Neutrophil (primary cell): ENCODE measurements around the gene TACC2.

ENCODE experiments used
- H3K27ac ChIP-seq: fragments of 200-600 bp; sonication (generic); 2 replicates; pipeline ENCODE4 v1.5.1; 2016; ENCODE audit warnings: mild to moderate bottlenecking, moderate library complexity
- H3K27me3 ChIP-seq: fragments of 200-600 bp; sonication (generic); 2 replicates; pipeline ENCODE4 v1.6.0; 2016; ENCODE audit warnings: mild to moderate bottlenecking
- H3K36me3 ChIP-seq: fragments of 200-600 bp; sonication (generic); 2 replicates; pipeline ENCODE4 v1.5.1; 2017
- H3K4me1 ChIP-seq, 2 experiments: fragments of 200-600 bp in 1 of 2; sonication (generic) in 1 of 2; 1 replicate in 1 of 2; 2 replicates in 1 of 2; pipeline versions ENCODE4 v1.5.1 to v1.6.1; 2013 to 2016; ENCODE audit warnings: low read depth in 1 of 2, low read length in 1 of 2, mild to moderate bottlenecking in 1 of 2, moderate library complexity in 1 of 2; ENCODE audit not compliant: control insufficient read depth in 1 of 2, insufficient read depth in 1 of 2
- H3K4me3 ChIP-seq, 2 experiments: fragments of 200-600 bp in 1 of 2; sonication (generic) in 1 of 2; 1 replicate in 1 of 2; 2 replicates in 1 of 2; pipeline ENCODE4 v1.5.1; 2013 to 2016; ENCODE audit warnings: low read depth in 1 of 2, low read length in 1 of 2, mild to moderate bottlenecking in 1 of 2, moderate library complexity in 1 of 2
- H3K9me3 ChIP-seq: fragments of 200-600 bp; sonication (generic); 2 replicates; pipeline ENCODE4 v1.5.1; 2016
- TF ChIP-seq, protein P1 (sequence below): fragments of 200-600 bp; sonication (generic); IDR thresholded peaks from 2 replicates; pipeline ENCODE4 v1.5.1; 2016; ENCODE audit warnings: antibody characterized with exemption

Gene TACC2

DNA sequence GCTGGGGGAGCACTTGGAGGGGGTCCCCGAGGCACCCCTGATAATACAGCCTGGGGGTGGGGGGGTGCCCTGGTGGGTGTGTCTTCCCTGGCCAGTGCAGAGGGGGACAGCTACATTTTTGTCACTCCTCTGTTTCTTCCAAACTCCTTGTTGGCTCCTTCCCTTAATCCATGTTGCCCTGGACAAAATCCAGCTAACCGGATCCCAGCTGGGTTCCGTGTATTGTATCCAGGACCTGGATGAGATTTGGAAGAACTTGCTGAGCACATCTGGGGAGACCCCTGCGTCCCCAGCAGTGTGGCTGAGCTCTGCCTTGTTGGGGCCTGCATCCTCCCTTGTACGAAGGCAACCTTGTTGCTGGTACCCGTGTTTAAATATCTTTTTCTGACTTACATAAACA is 195.3 kb downstream of the TACC2 start:
- H3K4me1 ChIP-seq, result no peaks in the 10 kb centered on the region
- H3K4me3 ChIP-seq, result no peak overlapping the region
- TF ChIP-seq, protein P1, sequence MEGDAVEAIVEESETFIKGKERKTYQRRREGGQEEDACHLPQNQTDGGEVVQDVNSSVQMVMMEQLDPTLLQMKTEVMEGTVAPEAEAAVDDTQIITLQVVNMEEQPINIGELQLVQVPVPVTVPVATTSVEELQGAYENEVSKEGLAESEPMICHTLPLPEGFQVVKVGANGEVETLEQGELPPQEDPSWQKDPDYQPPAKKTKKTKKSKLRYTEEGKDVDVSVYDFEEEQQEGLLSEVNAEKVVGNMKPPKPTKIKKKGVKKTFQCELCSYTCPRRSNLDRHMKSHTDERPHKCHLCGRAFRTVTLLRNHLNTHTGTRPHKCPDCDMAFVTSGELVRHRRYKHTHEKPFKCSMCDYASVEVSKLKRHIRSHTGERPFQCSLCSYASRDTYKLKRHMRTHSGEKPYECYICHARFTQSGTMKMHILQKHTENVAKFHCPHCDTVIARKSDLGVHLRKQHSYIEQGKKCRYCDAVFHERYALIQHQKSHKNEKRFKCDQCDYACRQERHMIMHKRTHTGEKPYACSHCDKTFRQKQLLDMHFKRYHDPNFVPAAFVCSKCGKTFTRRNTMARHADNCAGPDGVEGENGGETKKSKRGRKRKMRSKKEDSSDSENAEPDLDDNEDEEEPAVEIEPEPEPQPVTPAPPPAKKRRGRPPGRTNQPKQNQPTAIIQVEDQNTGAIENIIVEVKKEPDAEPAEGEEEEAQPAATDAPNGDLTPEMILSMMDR, result no peak
- H3K27me3 ChIP-seq, result peaks cover 30% of the 10 kb centered on the region
- no peak overlapping the region for H3K27ac ChIP-seq
- no peaks in the 10 kb centered on the region for H3K9me3 ChIP-seq
- no peaks in the 10 kb centered on the region for H3K36me3 ChIP-seq

DNA sequence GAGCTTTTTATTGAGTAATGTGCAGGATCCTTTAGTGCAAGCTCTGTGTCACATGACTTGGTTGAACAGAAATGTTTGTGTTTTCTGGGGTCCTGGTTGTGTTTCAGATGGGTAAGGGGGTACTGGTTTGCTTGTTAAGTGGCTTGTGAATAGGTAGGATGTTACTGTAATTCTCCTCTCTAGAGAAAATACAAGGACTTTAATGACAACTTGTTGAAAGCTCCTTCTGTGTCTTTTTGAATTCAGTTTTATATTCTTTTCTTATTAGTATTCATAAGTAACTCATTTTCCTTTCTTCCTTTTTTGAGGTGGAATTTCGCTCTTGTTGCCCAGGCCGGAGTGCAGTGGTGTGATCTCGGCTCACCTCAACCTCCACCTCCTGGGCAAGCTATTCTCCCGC is 196.7 kb downstream of the TACC2 start:
- H3K9me3 ChIP-seq, result no peaks in the 10 kb centered on the region
- H3K4me3 ChIP-seq, result no peak overlapping the region
- TF ChIP-seq, protein P1, result no peak

DNA sequence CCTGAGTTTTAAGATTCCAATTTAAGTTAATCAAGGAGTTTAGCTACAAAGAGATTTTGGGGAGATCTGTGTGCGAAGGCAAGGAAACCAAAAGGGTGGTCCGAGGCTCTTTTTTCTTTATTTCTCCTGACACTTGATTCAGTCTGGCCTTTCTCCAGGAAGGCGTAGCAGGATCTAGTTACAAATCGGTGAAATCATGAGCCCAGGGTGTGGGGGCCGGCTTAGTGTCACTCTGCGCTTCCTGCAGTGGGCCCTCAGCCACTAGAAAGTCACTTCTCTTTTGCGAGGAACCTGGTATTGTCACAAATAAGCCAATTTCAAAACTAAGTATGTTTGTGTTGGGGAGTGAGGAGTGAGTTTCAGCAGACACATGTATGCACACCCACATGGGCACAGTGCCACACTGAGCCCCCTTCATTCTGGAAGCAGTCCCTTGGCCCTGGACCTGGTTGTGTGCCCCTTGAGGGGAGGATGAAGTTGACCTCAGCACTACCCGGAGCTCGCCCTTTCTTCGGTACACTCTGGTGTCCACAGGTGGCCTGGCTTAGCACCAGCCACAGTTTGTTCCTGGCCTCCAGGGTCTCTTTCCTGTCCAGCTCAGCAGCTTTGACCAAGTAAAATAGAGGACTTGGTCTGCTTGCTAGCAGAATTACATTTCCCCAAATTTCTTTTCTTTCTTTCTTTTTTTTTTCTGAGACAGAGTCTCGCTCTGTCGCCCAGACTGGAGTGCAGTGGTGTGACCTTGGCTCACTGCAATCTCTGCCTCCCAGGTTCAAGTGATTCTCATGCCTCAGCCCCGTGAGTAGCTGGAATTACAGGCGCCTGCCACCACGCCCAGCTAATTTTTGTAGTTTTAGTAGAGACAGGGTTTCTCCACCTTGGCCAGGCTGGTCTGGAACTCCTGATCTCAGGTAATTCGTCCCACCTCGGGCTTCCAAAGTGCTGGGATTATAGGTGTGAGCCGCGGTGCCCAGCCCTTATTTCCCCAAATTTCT is 198.2 kb downstream of the TACC2 start:
- peaks cover 14% of the 10 kb centered on the region for H3K27me3 ChIP-seq
- TF ChIP-seq, protein P1, result no peak
- no peaks in the 10 kb centered on the region for H3K9me3 ChIP-seq
- no peak overlapping the region for H3K4me3 ChIP-seq
- H3K36me3 ChIP-seq, result no peaks in the 10 kb centered on the region
- H3K4me1 ChIP-seq, result no peaks in the 10 kb centered on the region
- H3K27ac ChIP-seq, result no peak overlapping the region

More for the DNA sequence above, 196.7 kb downstream of the TACC2 start:
- no peaks in the 10 kb centered on the region for H3K36me3 ChIP-seq
- H3K4me1 ChIP-seq, result no peaks in the 10 kb centered on the region
- no peak overlapping the region for H3K27ac ChIP-seq
- peaks cover 27% of the 10 kb centered on the region for H3K27me3 ChIP-seq

DNA sequence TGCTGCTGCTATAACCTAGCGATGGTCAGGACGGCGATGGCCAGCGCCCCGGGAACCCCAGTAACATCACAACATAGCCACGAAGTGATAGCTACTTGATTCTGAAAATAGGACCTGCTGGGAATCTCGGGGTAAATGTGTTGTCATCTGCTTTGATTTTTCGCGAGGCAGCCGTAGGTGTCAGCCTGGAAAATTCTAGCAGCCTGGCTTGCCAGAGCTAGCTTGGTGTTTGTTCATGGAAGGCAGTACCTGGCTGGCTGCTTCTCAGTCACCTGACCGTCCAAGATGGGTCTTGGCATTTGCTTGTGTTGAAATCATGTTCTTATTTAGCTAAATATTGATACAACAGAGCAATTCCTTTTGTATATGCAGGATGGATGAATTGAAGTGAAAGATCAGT is 199.7 kb downstream of the TACC2 start:
- TF ChIP-seq, protein P1, result no peak
- no peak overlapping the region for H3K4me3 ChIP-seq
- H3K27ac ChIP-seq, result no peak overlapping the region
- H3K27me3 ChIP-seq, result peaks cover 6% of the 10 kb centered on the region
- no peaks in the 10 kb centered on the region for H3K9me3 ChIP-seq
- H3K36me3 ChIP-seq, result no peaks in the 10 kb centered on the region
- H3K4me1 ChIP-seq, result no peaks in the 10 kb centered on the region

DNA sequence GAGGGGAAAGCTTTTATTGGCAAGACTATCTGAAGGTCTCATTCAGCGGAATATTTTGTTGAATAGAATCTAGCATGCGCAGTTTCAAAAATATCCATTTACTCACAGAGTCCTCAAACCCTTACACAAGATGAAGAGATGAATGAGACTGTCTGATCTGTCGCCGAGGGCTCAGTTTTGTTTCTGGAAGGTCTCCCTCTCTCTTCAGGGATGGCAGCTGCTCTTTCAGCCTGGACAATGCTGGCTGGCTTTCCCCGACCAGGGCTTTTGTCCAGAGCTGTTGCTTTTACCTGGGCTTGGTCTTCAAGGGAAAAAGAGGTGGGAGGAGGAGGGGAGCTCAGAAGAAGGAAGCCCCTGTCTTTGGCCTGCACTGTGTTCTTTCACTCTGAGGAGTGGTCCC is 200.2 kb downstream of the TACC2 start:
- Histone ChIP-seq H3K9me3 (no peaks in the 10 kb centered on the region), H3K4me3 (no peak overlapping the region), H3K27me3 (peaks cover 2% of the 10 kb centered on the region), H3K36me3 (no peaks in the 10 kb centered on the region), H3K27ac (no peak overlapping the region), H3K4me1 (no peaks in the 10 kb centered on the region)
- TF ChIP-seq, protein P1, result no peak
